Measurements from ENCODE around the gene PPFIA3.

GRCh38 chr19:49126575-49126974 is 7.2 kb downstream of the PPFIA3 start:
- TF ChIP-seq CTCF (IDR thresholded peaks at IDR 0.05) (no peak), EZH2 (IDR thresholded peaks at IDR 0.05; ENCODE audit: borderline replicate concordance, insufficient read depth, low read depth, low read length, poor library complexity, severe bottlenecking) (no peak)
